Gastrocnemius medialis (tissue), 4 donors: Measurements from ENCODE around the gene FNDC3B.

Source experiments
- POLR2A ChIP-seq, 2 donors: fragments of 450-650 bp; IDR thresholded peaks; one replicate each; pipeline ENCODE4 v1.6.1; 2017; ENCODE audit warnings: antibody characterized with exemption in 2 of 2, mild to moderate bottlenecking in 2 of 2, moderate library complexity in 2 of 2
- TF ChIP-seq, protein P1 (sequence below), 5 experiments: fragments of 450-650 bp in 3 of 5; fragments of 200-600 bp in 2 of 5; sonication (generic) in 2 of 5; IDR thresholded peaks in 4 of 5; conservative IDR thresholded peaks in 1 of 5; 1 replicate in 4 of 5; 2 replicates in 1 of 5; pipeline ENCODE4 v1.5.1; 2016 to 2019; ENCODE audit warnings: antibody characterized with exemption in 5 of 5, mild to moderate bottlenecking in 3 of 5, moderate library complexity in 3 of 5

DNA sequence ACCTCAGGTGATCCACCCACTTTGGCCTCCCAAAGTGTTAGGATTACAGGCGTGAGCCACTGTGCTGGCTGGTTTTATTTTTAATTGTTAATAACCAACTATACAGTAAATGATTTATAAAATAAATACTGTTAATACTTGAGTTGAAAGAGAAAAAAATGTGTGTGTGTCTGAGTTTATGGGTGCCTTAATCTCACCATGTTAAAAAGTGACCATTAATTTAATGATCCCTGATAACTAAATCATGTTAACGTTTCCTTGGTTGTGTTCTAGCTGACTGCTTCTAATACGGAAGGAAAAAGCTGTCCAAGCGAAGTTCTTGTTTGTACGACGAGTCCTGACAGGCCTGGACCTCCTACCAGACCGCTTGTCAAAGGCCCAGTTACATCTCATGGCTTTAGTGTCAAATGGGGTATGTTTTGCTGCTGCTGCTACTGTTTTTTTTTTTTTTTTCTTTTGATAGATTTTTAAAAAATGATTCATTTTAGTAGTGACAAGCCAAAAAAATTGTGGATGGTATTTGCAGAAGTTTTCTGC is 295.4 kb downstream of the FNDC3B start:
- TF ChIP-seq POLR2A (IDR thresholded peaks at IDR 0.05), result no peak
- TF ChIP-seq, protein P1, sequence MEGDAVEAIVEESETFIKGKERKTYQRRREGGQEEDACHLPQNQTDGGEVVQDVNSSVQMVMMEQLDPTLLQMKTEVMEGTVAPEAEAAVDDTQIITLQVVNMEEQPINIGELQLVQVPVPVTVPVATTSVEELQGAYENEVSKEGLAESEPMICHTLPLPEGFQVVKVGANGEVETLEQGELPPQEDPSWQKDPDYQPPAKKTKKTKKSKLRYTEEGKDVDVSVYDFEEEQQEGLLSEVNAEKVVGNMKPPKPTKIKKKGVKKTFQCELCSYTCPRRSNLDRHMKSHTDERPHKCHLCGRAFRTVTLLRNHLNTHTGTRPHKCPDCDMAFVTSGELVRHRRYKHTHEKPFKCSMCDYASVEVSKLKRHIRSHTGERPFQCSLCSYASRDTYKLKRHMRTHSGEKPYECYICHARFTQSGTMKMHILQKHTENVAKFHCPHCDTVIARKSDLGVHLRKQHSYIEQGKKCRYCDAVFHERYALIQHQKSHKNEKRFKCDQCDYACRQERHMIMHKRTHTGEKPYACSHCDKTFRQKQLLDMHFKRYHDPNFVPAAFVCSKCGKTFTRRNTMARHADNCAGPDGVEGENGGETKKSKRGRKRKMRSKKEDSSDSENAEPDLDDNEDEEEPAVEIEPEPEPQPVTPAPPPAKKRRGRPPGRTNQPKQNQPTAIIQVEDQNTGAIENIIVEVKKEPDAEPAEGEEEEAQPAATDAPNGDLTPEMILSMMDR (IDR thresholded peaks at IDR 0.05 in 4 of 5, conservative IDR thresholded peaks at IDR 0.05 in 1 of 5), result no peak
